Left colon (tissue), 2 donors: ENCODE measurements around the gene FOXN3. TPM values are rescaled to one million over a fixed set of nuclear protein-coding genes. Genes with fewer than 3 reads are reported as not detected.
"Not testable (repeated sequence)": the region's sequence is repeated elsewhere in the genome, so short reads cannot be mapped to it uniquely, and the experiment has no call there.

ENCODE experiments used
- ATAC-seq: fragments of 200-7000 bp; cut with Tn5 transposase; one replicate; pipeline ENCODE4 v1.9.1; 2020; ENCODE audit warnings: mild to moderate bottlenecking, moderate library complexity
- DNase-seq, 2 donors: peaks; one replicate each; pipeline ENCODE4 v3.0.0-alpha.2; 2020
- intact Hi-C, 2 donors: fragments of 100-400 bp; cut with DNase I in 1 of 2; cut with micrococcal nuclease in 1 of 2; formaldehyde crosslinking; loops; one replicate each; pipeline versions ENCODE4 v1.11.2 to v1.14.0; 2022; cut with DNase I, micrococcal nuclease
- total RNA-seq, 2 donors: library from RNA; stranded (reverse); fragmentation: NEBNext Ultra II Directional; extraction: Animal tissue kit (Norgen Biotek cat#: 25700); gene quantifications; one replicate each; pipeline ENCODE4 v1.2.1, GENCODE V29; 2021
- donor health status: DM: no; HTN: no; CAD: no.
- donor health status: DM: yes; HTN: yes; CAD: no.

The FOXN3 gene
- total RNA-seq, 2 donors from 2014 or later, result 77.0 to 78.3 TPM

GRCh38 chr14:89303456-89304435, 113.3 kb downstream of the FOXN3 start:
- intact Hi-C loops, result loop anchor here in 1 of 2 donors (10.0 kb wide), 1 partner anchor 111 kb away; the partner anchor contains the start of gene FOXN3
- peak; percentile 47 for ATAC-seq
- DNase-seq, result peak; percentile 37 to 62

GRCh38 chr14:89302396-89302950, 114.6 kb downstream of the FOXN3 start:
- intact Hi-C loops, result loop anchor here in 1 of 2 donors (10.0 kb wide), 1 partner anchor 112 kb away; the partner anchor contains the start of gene FOXN3
- no peak for DNase-seq
- no peak for ATAC-seq

- intact Hi-C loops, result no loop called here
- ATAC-seq (no peak), DNase-seq (no peak)
Measured at GRCh38 chr14:89299587-89299986, 117.4 kb downstream of the FOXN3 start.

DNA sequence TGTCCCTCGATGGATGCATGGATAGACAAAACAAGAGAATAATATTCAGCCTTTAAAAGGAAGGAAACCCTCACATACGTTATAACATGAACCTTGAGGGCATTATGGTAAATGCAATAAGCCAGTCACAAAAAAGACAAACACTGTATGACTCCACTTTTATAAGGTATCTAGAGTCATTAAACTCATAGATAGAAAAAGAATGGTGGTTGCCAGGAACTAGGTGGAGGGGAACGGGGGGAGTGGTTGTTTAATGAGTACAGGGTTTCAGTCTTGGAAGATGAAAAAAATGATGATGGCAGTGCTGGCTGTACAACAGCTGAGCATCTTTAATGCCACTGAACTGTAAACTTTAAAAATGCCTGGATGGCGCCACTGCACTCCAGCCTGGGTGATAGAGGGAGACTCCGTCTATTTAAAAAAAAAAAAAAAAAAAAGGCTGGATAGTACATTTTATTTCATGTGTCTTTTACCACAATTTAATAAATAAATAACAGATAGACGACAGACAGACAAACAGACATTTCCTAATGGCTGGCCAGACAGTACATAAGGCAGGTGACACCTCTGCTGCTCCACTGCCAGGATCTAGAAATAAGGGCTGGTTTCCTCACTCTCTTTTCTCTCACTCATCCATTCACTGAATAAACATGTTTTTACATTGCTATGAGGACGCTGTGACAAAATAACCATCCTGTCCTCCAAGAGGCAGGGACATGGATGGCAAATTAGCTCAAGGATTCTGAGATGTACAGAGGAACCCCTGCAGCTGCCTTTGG, 118.8 kb downstream of the FOXN3 start:
- peak in 1 of 2 donors; percentile 37 for DNase-seq
- peak; percentile 91 for ATAC-seq
- intact Hi-C loops, result no loop called here

GRCh38 chr14:89296281-89296745, 120.7 kb downstream of the FOXN3 start:
- DNase-seq, result no peak
- no peak for ATAC-seq

GRCh38 chr14:89294872-89295271, 122.2 kb downstream of the FOXN3 start:
- DNase-seq (no peak), ATAC-seq (no peak)
- intact Hi-C loops, result no loop called here

More at GRCh38 chr14:89296281-89296745, 120.7 kb downstream of the FOXN3 start:
- intact Hi-C loops, result no loop called here

DNA sequence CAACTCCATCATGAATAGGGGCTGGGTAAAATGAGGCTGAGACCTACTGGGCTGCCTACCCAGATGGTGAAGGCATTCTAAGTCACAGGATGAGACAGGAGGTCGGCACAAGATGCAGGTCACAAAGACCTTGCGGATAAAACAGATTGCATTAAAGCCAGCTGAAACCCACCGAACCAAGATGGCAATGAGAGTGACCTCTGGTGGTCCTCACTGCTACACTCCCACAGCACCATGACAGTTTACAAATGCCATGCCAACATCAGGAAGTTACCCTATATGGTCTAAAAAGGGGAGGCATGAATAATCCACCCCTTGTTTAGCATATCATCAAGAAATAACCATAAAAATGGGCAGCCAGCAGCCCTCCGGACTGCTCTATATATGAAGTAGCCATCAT, 122.6 kb downstream of the FOXN3 start:
- intact Hi-C loops, DNase-seq: not testable (repeated sequence)

GRCh38 chr14:89294060-89294459, 123.0 kb downstream of the FOXN3 start:
- intact Hi-C loops, result no loop called here
- no peak for ATAC-seq
- DNase-seq, result no peak

More for the DNA sequence above, 122.6 kb downstream of the FOXN3 start:
- ATAC-seq, result not testable (repeated sequence)

DNA sequence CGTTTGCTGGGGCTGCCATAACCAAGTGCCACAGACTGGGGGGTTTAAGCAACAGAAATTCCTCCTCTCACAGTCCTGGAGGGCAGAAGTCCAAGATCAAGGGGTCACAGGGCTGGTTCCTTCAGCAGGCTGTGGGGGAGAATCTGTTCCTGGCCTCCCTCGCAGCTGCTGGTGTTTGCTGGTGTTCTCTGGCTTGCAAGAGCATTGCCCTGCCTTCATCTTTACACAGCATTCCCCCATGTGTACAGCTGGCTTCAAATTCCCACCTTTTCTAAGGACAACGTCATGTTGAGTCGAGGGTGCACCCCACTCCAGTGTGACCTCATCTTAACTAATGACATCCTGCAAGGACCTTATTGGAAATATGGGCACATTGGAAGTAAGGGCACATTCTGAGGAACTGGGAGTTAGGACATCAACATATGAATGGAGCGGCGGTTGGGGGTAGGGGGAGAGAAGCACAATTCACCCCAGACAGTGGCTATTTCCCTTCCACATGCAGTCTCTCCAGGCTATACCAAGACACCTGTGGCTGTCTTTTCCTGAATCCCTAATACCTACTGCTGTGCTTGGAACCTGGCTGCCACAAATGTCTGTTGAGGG, 123.6 kb downstream of the FOXN3 start:
- ATAC-seq (no peak), DNase-seq (no peak)
- intact Hi-C loops, result no loop called here

GRCh38 chr14:89292579-89293313, 124.3 kb downstream of the FOXN3 start:
- ATAC-seq (no peak), DNase-seq (no peak)
- intact Hi-C loops, result no loop called here

- DNase-seq (no peak), ATAC-seq (no peak)
- intact Hi-C loops, result no loop called here
Measured at GRCh38 chr14:89291351-89291940, 125.6 kb downstream of the FOXN3 start.

DNA sequence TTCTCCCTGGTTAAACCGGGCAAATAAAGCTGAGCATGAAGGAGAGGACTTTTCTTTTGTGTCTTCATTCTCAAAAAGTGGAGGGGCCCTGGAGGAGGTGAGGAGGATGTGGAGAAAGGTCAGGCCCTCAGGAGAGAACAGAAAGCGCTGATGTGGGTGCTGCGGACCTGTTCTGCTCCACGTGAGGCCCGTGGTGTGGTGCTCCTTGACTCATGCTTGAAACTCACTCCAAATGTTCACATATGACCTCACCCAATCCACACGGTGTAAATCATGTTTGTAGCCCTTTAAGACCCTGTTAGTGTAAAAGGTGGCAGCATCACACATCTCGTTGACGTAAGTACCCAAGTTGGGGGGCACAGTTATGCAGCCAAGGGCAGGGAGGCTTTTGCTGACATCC, 126.2 kb downstream of the FOXN3 start:
- DNase-seq, result no peak
- intact Hi-C loops, result no loop called here
- no peak for ATAC-seq

GRCh38 chr14:89289477-89289876, 127.6 kb downstream of the FOXN3 start:
- DNase-seq, result no peak
- intact Hi-C loops, result no loop called here
- ATAC-seq, result no peak

- intact Hi-C loops, result no loop called here
- DNase-seq (no peak), ATAC-seq (peak; percentile 93)
Measured at GRCh38 chr14:89288114-89288513, 128.9 kb downstream of the FOXN3 start.

GRCh38 chr14:89284333-89285058, 132.5 kb downstream of the FOXN3 start:
- intact Hi-C loops, result no loop called here
- ATAC-seq (no peak), DNase-seq (peak in 1 of 2 donors; percentile 6)

DNA sequence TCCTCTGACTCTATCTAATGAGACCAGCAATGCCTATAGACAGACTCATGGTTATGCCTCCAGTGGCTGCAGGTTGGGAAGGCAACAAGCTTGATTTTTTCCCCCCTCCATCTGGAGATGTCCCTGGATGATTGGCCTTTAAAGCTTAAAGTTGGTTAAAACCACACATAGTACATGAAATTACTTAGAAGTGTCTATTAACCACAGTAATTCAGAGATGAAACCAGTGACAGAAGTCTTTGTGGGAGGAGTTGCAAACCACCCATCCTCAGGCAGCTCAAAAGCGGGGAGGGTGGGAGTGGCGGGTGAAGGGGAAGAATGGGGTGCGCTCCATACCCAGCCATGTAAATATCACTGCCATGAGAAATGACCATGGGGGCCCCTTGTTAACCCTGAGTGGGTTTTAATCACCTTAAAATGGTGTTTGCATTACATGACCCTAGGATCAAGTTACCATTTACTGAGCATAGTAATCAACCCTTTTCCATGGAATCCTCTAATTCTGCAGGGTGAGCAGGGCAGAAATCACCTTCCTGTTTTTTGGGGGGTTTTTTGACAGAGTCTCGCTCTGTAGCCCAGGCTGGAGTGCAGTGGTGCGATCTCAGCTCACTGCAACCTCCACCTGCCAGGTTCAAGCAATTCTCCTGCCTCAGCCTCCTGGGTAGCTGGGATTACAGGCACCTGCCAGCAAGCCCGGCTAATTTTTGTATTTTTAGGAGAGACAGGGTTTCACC, 133.5 kb downstream of the FOXN3 start:
- intact Hi-C loops, result no loop called here
- no peak for ATAC-seq
- no peak for DNase-seq
